ENCODE data around the gene PLEKHG2.

The PLEKHG2 gene

GRCh38 chr19:39463403-39463802, 50.9 kb downstream of the PLEKHG2 start:
- Histone ChIP-seq H3K79me2 (ENCODE audit: control insufficient read depth, insufficient read depth, low read length, poor library complexity) (no peaks in the 10 kb centered on the region), H4K12ac (ENCODE audit: low read depth, low read length) (no peak overlapping the region), H2BK12ac (ENCODE audit: low read length) (no peak overlapping the region), H3K79me1 (ENCODE audit: low read length) (no peaks in the 10 kb centered on the region), H3K14ac (ENCODE audit: low read length) (no peak overlapping the region), H2BK5ac (ENCODE audit: low read depth, low read length, poor library complexity) (no peak overlapping the region), H3K36me3 (ENCODE audit: control insufficient read depth in 1 of 2, insufficient read depth in 2 of 2, low read length in 2 of 2) (peaks cover 69% of the 10 kb centered on the region in 2 experiments), H3K27me3 (ENCODE audit: insufficient read depth, low read length) (no peaks in the 10 kb centered on the region), H3K27ac (ENCODE audit: low read depth, low read length) (no peak overlapping the region), H3K4me2 (ENCODE audit: low read length) (no peak overlapping the region), H3K18ac (ENCODE audit: low read length) (no peak overlapping the region), H3K4me3 (ENCODE audit: low read depth, low read length) (no peak overlapping the region), H4K8ac (ENCODE audit: low read depth, low read length) (no peak overlapping the region), H3K9me3 (ENCODE audit: insufficient read depth, low read depth, low read length) (peaks cover 3% of the 10 kb centered on the region), H3K9ac (ENCODE audit: low read length) (no peak overlapping the region), H4K91ac (ENCODE audit: low read depth, low read length) (no peak overlapping the region), H3K23ac (ENCODE audit: low read length) (no peak overlapping the region), H3K4ac (ENCODE audit: low read depth, low read length) (no peak overlapping the region), H2AK5ac (ENCODE audit: low read length) (no peak overlapping the region), H2BK120ac (ENCODE audit: insufficient read depth, low read length, poor library complexity) (no peak overlapping the region), H3K4me1 (ENCODE audit: control insufficient read depth in 1 of 2, insufficient read depth in 2 of 2, low read length in 2 of 2) (no peaks in the 10 kb centered on the region), H2AFZ (ENCODE audit: insufficient read depth, low read length, poor library complexity) (no peak overlapping the region)
- WGBS (ENCODE audit: extremely low coverage, insufficient coverage, insufficient read length): no CpG with 5 or more reads among the region's 3 CpGs
- no peak for DNase-seq

GRCh38 chr19:39465956-39466747, 53.7 kb downstream of the PLEKHG2 start:
- Histone ChIP-seq H2BK5ac (ENCODE audit: low read depth, low read length, poor library complexity) (no peak overlapping the region), H3K4me3 (ENCODE audit: low read depth, low read length) (no peak overlapping the region), H2BK12ac (ENCODE audit: low read length) (no peak overlapping the region), H2AK5ac (ENCODE audit: low read length) (no peak overlapping the region), H4K12ac (ENCODE audit: low read depth, low read length) (no peak overlapping the region), H3K4ac (ENCODE audit: low read depth, low read length) (no peak overlapping the region), H3K9me3 (ENCODE audit: insufficient read depth, low read depth, low read length) (no peaks in the 10 kb centered on the region), H3K27ac (ENCODE audit: low read depth, low read length) (no peak overlapping the region), H3K9ac (ENCODE audit: low read length) (no peak overlapping the region), H3K36me3 (ENCODE audit: control insufficient read depth in 1 of 2, insufficient read depth in 2 of 2, low read length in 2 of 2) (peaks cover 69 to 70% of the 10 kb centered on the region in 2 experiments), H4K8ac (ENCODE audit: low read depth, low read length) (no peak overlapping the region), H2BK120ac (ENCODE audit: insufficient read depth, low read length, poor library complexity) (no peak overlapping the region), H3K27me3 (ENCODE audit: insufficient read depth, low read length) (no peaks in the 10 kb centered on the region), H3K79me1 (ENCODE audit: low read length) (no peaks in the 10 kb centered on the region), H2AFZ (ENCODE audit: insufficient read depth, low read length, poor library complexity) (no peak overlapping the region), H3K23ac (ENCODE audit: low read length) (no peak overlapping the region), H3K4me1 (ENCODE audit: control insufficient read depth in 1 of 2, insufficient read depth in 2 of 2, low read length in 2 of 2) (no peaks in the 10 kb centered on the region), H3K14ac (ENCODE audit: low read length) (no peak overlapping the region), H3K4me2 (ENCODE audit: low read length) (no peak overlapping the region), H3K79me2 (ENCODE audit: control insufficient read depth, insufficient read depth, low read length, poor library complexity) (no peaks in the 10 kb centered on the region), H3K18ac (ENCODE audit: low read length) (no peak overlapping the region), H4K91ac (ENCODE audit: low read depth, low read length) (no peak overlapping the region)
- no peak for DNase-seq
- WGBS (ENCODE audit: extremely low coverage, insufficient coverage, insufficient read length): no CpG with 5 or more reads among the region's 18 CpGs

GRCh38 chr19:39467941-39468340, 55.5 kb downstream of the PLEKHG2 start:
- Histone ChIP-seq H3K18ac (ENCODE audit: low read length) (no peak overlapping the region), H2BK5ac (ENCODE audit: low read depth, low read length, poor library complexity) (no peak overlapping the region), H3K9me3 (ENCODE audit: insufficient read depth, low read depth, low read length) (no peaks in the 10 kb centered on the region), H3K4ac (ENCODE audit: low read depth, low read length) (no peak overlapping the region), H2BK120ac (ENCODE audit: insufficient read depth, low read length, poor library complexity) (no peak overlapping the region), H4K8ac (ENCODE audit: low read depth, low read length) (no peak overlapping the region), H3K79me1 (ENCODE audit: low read length) (no peaks in the 10 kb centered on the region), H3K9ac (ENCODE audit: low read length) (no peak overlapping the region), H2BK12ac (ENCODE audit: low read length) (no peak overlapping the region), H3K4me1 (ENCODE audit: control insufficient read depth in 1 of 2, insufficient read depth in 2 of 2, low read length in 2 of 2) (no peaks in the 10 kb centered on the region), H3K36me3 (ENCODE audit: control insufficient read depth in 1 of 2, insufficient read depth in 2 of 2, low read length in 2 of 2) (peaks cover 82 to 84% of the 10 kb centered on the region in 2 experiments), H3K23ac (ENCODE audit: low read length) (no peak overlapping the region), H2AFZ (ENCODE audit: insufficient read depth, low read length, poor library complexity) (no peak overlapping the region), H3K27me3 (ENCODE audit: insufficient read depth, low read length) (no peaks in the 10 kb centered on the region), H4K91ac (ENCODE audit: low read depth, low read length) (no peak overlapping the region), H3K79me2 (ENCODE audit: control insufficient read depth, insufficient read depth, low read length, poor library complexity) (no peaks in the 10 kb centered on the region), H3K4me3 (ENCODE audit: low read depth, low read length) (no peak overlapping the region), H3K14ac (ENCODE audit: low read length) (no peak overlapping the region), H3K4me2 (ENCODE audit: low read length) (no peak overlapping the region), H3K27ac (ENCODE audit: low read depth, low read length) (no peak overlapping the region), H2AK5ac (ENCODE audit: low read length) (no peak overlapping the region), H4K12ac (ENCODE audit: low read depth, low read length) (no peak overlapping the region)
- no peak for DNase-seq
- WGBS (ENCODE audit: extremely low coverage, insufficient coverage, insufficient read length): no CpG with 5 or more reads among the region's 7 CpGs

GRCh38 chr19:39469036-39469435, 56.6 kb downstream of the PLEKHG2 start:
- H4K8ac ChIP-seq (ENCODE audit: low read depth, low read length): no peak overlapping the region
- no peak overlapping the region for H3K23ac ChIP-seq (ENCODE audit: low read length)
- H2BK120ac ChIP-seq (ENCODE audit: insufficient read depth, low read length, poor library complexity): no peak overlapping the region
- H4K12ac ChIP-seq (ENCODE audit: low read depth, low read length): no peak overlapping the region
- no peaks in the 10 kb centered on the region for H3K9me3 ChIP-seq (ENCODE audit: insufficient read depth, low read depth, low read length)
- H2AK5ac ChIP-seq (ENCODE audit: low read length): no peak overlapping the region
- no peak overlapping the region for H4K91ac ChIP-seq (ENCODE audit: low read depth, low read length)
- no peak overlapping the region for H3K4me2 ChIP-seq (ENCODE audit: low read length)
- H2BK5ac ChIP-seq (ENCODE audit: low read depth, low read length, poor library complexity): no peak overlapping the region
- no peaks in the 10 kb centered on the region for H3K4me1 ChIP-seq (ENCODE audit: control insufficient read depth in 1 of 2, insufficient read depth in 2 of 2, low read length in 2 of 2)
- H3K36me3 ChIP-seq (ENCODE audit: control insufficient read depth in 1 of 2, insufficient read depth in 2 of 2, low read length in 2 of 2): peaks cover 90 to 93% of the 10 kb centered on the region in 2 experiments
- no peaks in the 10 kb centered on the region for H3K79me2 ChIP-seq (ENCODE audit: control insufficient read depth, insufficient read depth, low read length, poor library complexity)
- no peak overlapping the region for H3K4me3 ChIP-seq (ENCODE audit: low read depth, low read length)
- no peak overlapping the region for H3K27ac ChIP-seq (ENCODE audit: low read depth, low read length)
- WGBS (ENCODE audit: extremely low coverage, insufficient coverage, insufficient read length): no CpG with 5 or more reads among the region's 11 CpGs
- no peak overlapping the region for H3K4ac ChIP-seq (ENCODE audit: low read depth, low read length)
- DNase-seq: no peak
- H2BK12ac ChIP-seq (ENCODE audit: low read length): no peak overlapping the region
- H3K18ac ChIP-seq (ENCODE audit: low read length): no peak overlapping the region
- H3K79me1 ChIP-seq (ENCODE audit: low read length): no peaks in the 10 kb centered on the region
- H3K14ac ChIP-seq (ENCODE audit: low read length): no peak overlapping the region
- H3K27me3 ChIP-seq (ENCODE audit: insufficient read depth, low read length): no peaks in the 10 kb centered on the region
- no peak overlapping the region for H2AFZ ChIP-seq (ENCODE audit: insufficient read depth, low read length, poor library complexity)
- H3K9ac ChIP-seq (ENCODE audit: low read length): no peak overlapping the region
